ENCODE data around the gene AIMP1.
"Not testable (repeated sequence)": the region's sequence is repeated elsewhere in the genome, so short reads cannot be mapped to it uniquely, and the experiment has no call there.

- TF ChIP-seq CTCF (IDR thresholded peaks at IDR 0.05; ENCODE audit: poor library complexity); EZH2 (IDR thresholded peaks at IDR 0.05; ENCODE audit: borderline replicate concordance); EZH2phosphoT487 (IDR thresholded peaks at IDR 0.05; ENCODE audit: low read depth, severe bottlenecking, unreplicated experiment): not testable (repeated sequence)
Measured at GRCh38 chr4:106321168-106321567, 4.8 kb downstream of the AIMP1 start.

Data from hepatocyte (in vitro differentiated cells).